Measurements from ENCODE around the gene EHD1. TPM values are rescaled to one million over a fixed set of nuclear protein-coding genes. Genes with fewer than 3 reads are reported as not detected.

EHD1 gene
- total and polyA plus RNA-seq, 9 of the 15 experiments (the other 6 are each of a cell fraction or from before 2014, with no cell fraction given) = 0.46 to 65.0 (median 16.4) TPM

- TF ChIP-seq NCOA1 (IDR thresholded peaks at IDR 0.05; ENCODE audit: low read depth) = no peak
- no peak for TF ChIP-seq ZFX (CRISPR knock-in tag; IDR thresholded peaks at IDR 0.05)
These were observed 10.5 kb downstream of the EHD1 start (continued) for GRCh38 chr11:64867748-64868462.

GRCh38 chr11:64866173-64866491 lies 12.3 kb downstream of the EHD1 start:
- Histone ChIP-seq H3K36me3 (ENCODE audit: control insufficient read depth, insufficient read depth, low read length) (peaks cover 34% of the 10 kb centered on the region; the same call in 2 of the 3 replicates), H3K4me2 (ENCODE audit: insufficient read depth, low read length) (no peak overlapping the region), H3K27me3 (ENCODE audit: control insufficient read depth in 2 of 2, insufficient read depth in 2 of 2, low read length in 2 of 2) (no peaks in the 10 kb centered on the region), H2AFZ (ENCODE audit: low read depth, low read length) (no peak overlapping the region), H3K27ac (ENCODE audit: extremely low read depth, low read depth, low read length) (no peak overlapping the region), H3K9me1 (ENCODE audit: control insufficient read depth, insufficient read depth, low read length) (peaks cover 3% of the 10 kb centered on the region), H3K9ac (ENCODE audit: insufficient read depth in 1 of 2, low read depth in 2 of 2, low read length in 2 of 2) (no peak overlapping the region), H4K20me1 (replicated peaks; ENCODE audit: control insufficient read depth, insufficient read depth, low read length) (peaks cover 8% of the 10 kb centered on the region; the same call in 1 of the 2 replicates), H3K4me1 (replicated peaks in 1 of 2; ENCODE audit: control insufficient read depth in 2 of 2, insufficient read depth in 2 of 2, low read length in 2 of 2) (peaks cover 35 to 61% of the 10 kb centered on the region in 2 experiments), H3K79me2 (ENCODE audit: control insufficient read depth, insufficient read depth, low read length) (peaks cover 91% of the 10 kb centered on the region), H3K4me3 (no peak overlapping the region), H3K9me3 (replicated peaks; ENCODE audit: control insufficient read depth, insufficient read depth, low read depth, low read length) (no peaks in the 10 kb centered on the region)
- ATAC-seq (no peak), FAIRE-seq (no peak), DNase-seq (ENCODE audit: extremely low read depth in 1 of 4, low spot score in 3 of 4) (no peak)
- no TSS peak for BruUV-seq (replicated peaks)
- CTCF ChIA-PET (ENCODE audit: low intra/inter-chr PET ratio) = interaction anchor here (0.6 kb wide), 1 partner anchor 58 kb away, joined by 4 read pairs; the partner anchor contains the start of gene PPP2R5B
- 98% methylated on average over 4 of the region's 4 CpGs for WGBS (ENCODE audit: insufficient coverage, low coverage, missing lambda C conversion rate)
- POLR2A ChIA-PET = interaction anchor here (0.6 to 9.6 kb wide), 3 partner anchors 11 to 44 kb away, joined by 5 to 109 read pairs (median 5); partner anchors contain the start of gene EHD1
- no peak for TF ChIP-seq LCOR (CRISPR knock-in tag; IDR thresholded peaks at IDR 0.05)
- no peak for TF ChIP-seq TEAD2 (tag; IDR thresholded peaks at IDR 0.05)
- TF ChIP-seq FIP1L1 (IDR thresholded peaks at IDR 0.05; ENCODE audit: low read depth, low read length, poor library complexity, severe bottlenecking) = no peak
- no peak for TF ChIP-seq MEF2A (IDR thresholded peaks at IDR 0.05; ENCODE audit: control insufficient read depth, low read depth, low read length)
- TF ChIP-seq PTRF (tag; IDR thresholded peaks at IDR 0.05) = no peak
- TF ChIP-seq HOXB6 (CRISPR knock-in tag; IDR thresholded peaks at IDR 0.05; ENCODE audit: borderline replicate concordance) = no peak
- TF ChIP-seq BHLHE40 (IDR thresholded peaks at IDR 0.05; ENCODE audit: low read length) = no peak
- TF ChIP-seq HMG20B (CRISPR knock-in tag; IDR thresholded peaks at IDR 0.05) = no peak
- intact Hi-C loops (cut with micrococcal nuclease) = no loop called here
- in situ Hi-C loops (cut with MboI) = no loop called here

All from K562 (cell line).